Measurements from ENCODE around the gene MED13L.

DNA sequence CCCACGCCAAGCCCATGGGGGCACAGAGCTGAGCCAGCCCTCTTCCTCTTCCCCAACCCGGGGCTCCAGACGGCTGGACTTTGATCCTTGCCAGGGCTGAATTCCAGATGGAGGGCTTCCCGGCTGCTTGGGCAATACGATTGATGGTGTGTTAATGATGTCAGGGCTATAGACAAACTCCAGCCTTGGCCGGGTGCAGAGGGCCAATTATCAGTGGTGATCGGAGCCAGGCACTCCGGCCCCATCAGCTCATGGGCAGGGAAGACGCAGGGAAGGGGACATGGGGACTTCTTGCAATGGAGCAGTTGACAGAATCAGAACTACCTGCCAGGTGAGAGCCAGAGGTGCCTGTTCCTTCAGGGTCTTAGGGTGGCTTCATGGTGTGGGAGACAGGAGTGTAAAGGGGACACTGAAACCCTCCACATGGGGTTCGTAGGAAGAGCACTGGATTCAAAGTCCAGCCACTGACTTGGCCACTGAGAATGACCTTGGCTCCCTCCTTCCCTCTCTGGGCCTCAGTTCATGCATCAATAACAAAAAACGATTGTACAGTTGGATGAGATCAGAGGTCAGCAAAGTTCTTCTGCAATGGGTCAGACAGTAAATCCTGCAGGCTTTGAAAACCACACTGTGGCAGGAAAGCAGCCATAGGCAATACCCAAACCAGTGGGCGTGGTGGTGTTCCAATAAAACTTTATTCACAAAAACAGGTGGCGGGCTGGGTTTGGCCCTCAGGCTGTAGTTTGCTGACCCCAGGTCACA is 333.7 kb downstream of the MED13L start:
- no peak for TF ChIP-seq POLR2A (IDR thresholded peaks at IDR 0.05)
- TF ChIP-seq, protein P1, sequence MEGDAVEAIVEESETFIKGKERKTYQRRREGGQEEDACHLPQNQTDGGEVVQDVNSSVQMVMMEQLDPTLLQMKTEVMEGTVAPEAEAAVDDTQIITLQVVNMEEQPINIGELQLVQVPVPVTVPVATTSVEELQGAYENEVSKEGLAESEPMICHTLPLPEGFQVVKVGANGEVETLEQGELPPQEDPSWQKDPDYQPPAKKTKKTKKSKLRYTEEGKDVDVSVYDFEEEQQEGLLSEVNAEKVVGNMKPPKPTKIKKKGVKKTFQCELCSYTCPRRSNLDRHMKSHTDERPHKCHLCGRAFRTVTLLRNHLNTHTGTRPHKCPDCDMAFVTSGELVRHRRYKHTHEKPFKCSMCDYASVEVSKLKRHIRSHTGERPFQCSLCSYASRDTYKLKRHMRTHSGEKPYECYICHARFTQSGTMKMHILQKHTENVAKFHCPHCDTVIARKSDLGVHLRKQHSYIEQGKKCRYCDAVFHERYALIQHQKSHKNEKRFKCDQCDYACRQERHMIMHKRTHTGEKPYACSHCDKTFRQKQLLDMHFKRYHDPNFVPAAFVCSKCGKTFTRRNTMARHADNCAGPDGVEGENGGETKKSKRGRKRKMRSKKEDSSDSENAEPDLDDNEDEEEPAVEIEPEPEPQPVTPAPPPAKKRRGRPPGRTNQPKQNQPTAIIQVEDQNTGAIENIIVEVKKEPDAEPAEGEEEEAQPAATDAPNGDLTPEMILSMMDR (IDR thresholded peaks at IDR 0.05), result no peak
